GM10248 (cell line): ENCODE results near the gene RACGAP1.

Experiments used
- CTCF ChIA-PET: fragments of 300-600 bp; sonication (Branson Sonifier 250); formaldehyde crosslinking; extraction: SDS; loops from one replicate; lab custom pipeline; 2021; ENCODE audit warnings: antibody characterized with exemption; lab: Yijun Ruan, JAX
- POLR2A ChIA-PET: fragments of 350-650 bp; sonication (Branson Sonifier 250); formaldehyde crosslinking; extraction: SDS; loops from one replicate; lab custom pipeline; 2020; ENCODE audit warnings: antibody characterized with exemption; lab: Yijun Ruan, JAX
- DNase-seq: peaks from one replicate; pipeline ENCODE4 v3.0.0; 2012; ENCODE audit errors: extremely low spot score
- CTCF ChIP-seq: IDR thresholded peaks from 2 replicates; pipeline ENCODE4 v1.5.1; 2012; ENCODE audit warnings: mild to moderate bottlenecking, low read depth; ENCODE audit errors: extremely low read depth, missing control alignments, control extremely low read depth

RACGAP1 gene

GRCh38 chr12:49948866-49949845 is 76.1 kb downstream of the RACGAP1 start:
- POLR2A ChIA-PET: no interaction called here
- no peak for DNase-seq
- CTCF ChIA-PET: interaction anchor here (0.9 to 2.3 kb wide), 3 partner anchors 18 to 90 kb away, joined by 4 to 12 read pairs (median 6); no protein-coding TSS in a partner anchor
- TF ChIP-seq CTCF: no peak

- ChIA-PET POLR2A (no interaction called here), CTCF (interaction anchor here (0.9 to 4.2 kb wide), 5 partner anchors 12 to 92 kb away, joined by 4 to 65 read pairs (median 35); partner anchors contain the start of gene AQP5)
- TF ChIP-seq CTCF: no peak
- DNase-seq: no peak
These were observed 77.6 kb downstream of the RACGAP1 start for GRCh38 chr12:49947593-49948226.

DNA sequence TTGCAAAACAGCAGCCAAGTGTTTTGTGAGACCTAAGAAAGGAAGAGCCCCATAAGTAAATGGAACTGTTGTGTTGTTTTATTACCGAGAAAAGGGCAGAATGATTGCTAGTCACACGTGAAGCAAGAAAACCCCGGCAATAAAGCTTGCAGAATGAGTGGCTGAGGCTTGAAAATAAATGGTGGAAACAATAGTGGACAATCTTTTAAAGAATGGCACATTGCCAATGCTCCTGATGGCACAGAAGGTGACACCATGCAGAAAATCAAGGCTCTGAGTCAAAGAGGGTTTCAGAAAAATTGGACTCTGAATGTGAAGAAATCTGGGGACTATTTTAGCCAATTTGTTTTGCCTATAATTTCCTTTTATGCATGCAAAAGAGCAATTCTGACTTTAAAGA is 78.8 kb downstream of the RACGAP1 start:
- no peak for DNase-seq
- CTCF ChIA-PET: interaction anchor here (0.9 to 4.2 kb wide), 33 partner anchors 8 to 143 kb away, joined by 3 to 65 read pairs (median 6); partner anchors contain the start of gene AQP5
- POLR2A ChIA-PET: no interaction called here
- TF ChIP-seq CTCF: no peak

DNA sequence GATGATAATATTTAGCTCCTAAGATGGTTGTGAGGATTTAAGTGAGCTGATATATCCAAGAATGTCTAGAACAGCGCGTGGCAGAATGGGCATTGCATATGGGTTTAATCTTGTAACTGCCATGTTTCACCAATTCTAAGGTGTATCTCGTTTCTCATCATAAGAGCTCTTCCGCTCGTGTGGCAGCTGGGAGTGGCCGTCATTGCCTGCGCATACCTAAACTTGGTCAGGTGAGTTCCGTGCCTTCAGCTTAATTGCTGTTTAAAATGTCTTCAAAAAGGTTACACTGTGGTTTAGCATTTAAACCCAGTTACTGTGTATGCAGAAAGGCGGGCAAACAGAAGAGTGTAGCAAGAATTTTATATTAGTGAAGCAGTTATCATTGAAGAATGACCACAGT is 79.2 kb downstream of the RACGAP1 start:
- CTCF ChIA-PET: interaction anchor here (0.9 to 4.2 kb wide), 44 partner anchors 8 to 368 kb away, joined by 3 to 65 read pairs (median 5); partner anchors contain the start of gene AQP5
- DNase-seq: no peak
- POLR2A ChIA-PET: no interaction called here
- no peak for TF ChIP-seq CTCF

GRCh38 chr12:49945394-49946080 is 79.8 kb downstream of the RACGAP1 start:
- peak; percentile 90 for TF ChIP-seq CTCF
- CTCF ChIA-PET: interaction anchor here (0.9 to 4.2 kb wide), 47 partner anchors 8 to 369 kb away, joined by 3 to 65 read pairs (median 4); partner anchors contain the start of genes AQP5 and COX14
- peak; percentile 92 for DNase-seq
- POLR2A ChIA-PET: no interaction called here
